ENCODE results near the gene APPBP2.

Gene APPBP2

GRCh38 chr17:60451965-60452364 lies 74.1 kb downstream of the APPBP2 start:
- no peak overlapping the region for H3K27ac ChIP-seq
- no peak for TF ChIP-seq CTCF (IDR thresholded peaks at IDR 0.05)
- no peak for TF ChIP-seq ZFX (IDR thresholded peaks at IDR 0.05; ENCODE audit: borderline replicate concordance)

DNA sequence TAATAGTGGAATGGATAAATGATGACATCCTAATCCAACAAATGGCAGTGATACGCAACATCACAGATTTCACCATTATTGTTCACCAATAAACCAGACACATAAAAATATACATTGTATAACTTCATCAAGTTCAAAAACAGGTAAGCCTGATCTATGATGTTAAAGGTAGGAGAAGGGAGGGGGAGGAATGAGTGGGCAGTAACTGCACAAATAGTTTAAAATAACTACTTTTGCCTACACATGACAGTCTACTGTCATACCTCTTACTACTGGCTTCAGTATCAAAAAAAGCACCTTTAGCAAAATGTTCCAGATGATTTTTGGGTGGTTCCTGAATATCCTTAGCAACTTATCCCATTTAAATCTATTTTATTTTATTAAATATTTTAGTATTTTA lies 75.0 kb downstream of the APPBP2 start:
- no peak for TF ChIP-seq CTCF (IDR thresholded peaks at IDR 0.05)
- TF ChIP-seq ZFX (IDR thresholded peaks at IDR 0.05; ENCODE audit: borderline replicate concordance): no peak
- no peak overlapping the region for H3K27ac ChIP-seq

- no peak overlapping the region for H3K27ac ChIP-seq
- no peak for TF ChIP-seq CTCF (IDR thresholded peaks at IDR 0.05)
- TF ChIP-seq ZFX (IDR thresholded peaks at IDR 0.05; ENCODE audit: borderline replicate concordance): no peak
These were observed 78.7 kb downstream of the APPBP2 start for GRCh38 chr17:60447375-60447774.

GRCh38 chr17:60445144-60445543 lies 80.9 kb downstream of the APPBP2 start:
- no peak for TF ChIP-seq CTCF (IDR thresholded peaks at IDR 0.05)
- TF ChIP-seq ZFX (IDR thresholded peaks at IDR 0.05; ENCODE audit: borderline replicate concordance): no peak
- no peak overlapping the region for H3K27ac ChIP-seq

DNA sequence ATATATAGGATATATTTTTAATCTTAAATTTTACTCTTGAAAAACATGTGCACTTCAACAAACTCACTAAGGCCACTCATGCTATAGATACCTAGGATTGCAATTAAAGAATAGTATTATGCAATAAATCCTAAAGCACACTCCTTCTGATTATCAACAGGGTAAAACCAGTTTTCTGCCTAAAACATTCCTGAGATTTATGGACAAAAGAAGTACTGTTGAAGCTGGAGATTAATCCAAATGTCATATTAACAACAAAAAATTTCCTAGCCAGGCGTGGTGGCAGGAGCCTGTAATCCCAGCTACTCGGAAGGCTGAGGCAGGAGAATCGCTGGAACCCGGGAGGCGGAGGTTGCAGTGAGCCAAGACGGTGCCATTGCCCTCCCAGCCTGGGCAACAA lies 82.3 kb downstream of the APPBP2 start:
- no peak overlapping the region for H3K27ac ChIP-seq
- TF ChIP-seq ZFX (IDR thresholded peaks at IDR 0.05; ENCODE audit: borderline replicate concordance): no peak
- TF ChIP-seq CTCF (IDR thresholded peaks at IDR 0.05): no peak

GRCh38 chr17:60442271-60443173 lies 83.5 kb downstream of the APPBP2 start:
- H3K27ac ChIP-seq: no peak overlapping the region
- TF ChIP-seq CTCF (IDR thresholded peaks at IDR 0.05) (no peak), ZFX (IDR thresholded peaks at IDR 0.05; ENCODE audit: borderline replicate concordance) (no peak)

GRCh38 chr17:60439501-60439900 lies 86.5 kb downstream of the APPBP2 start:
- TF ChIP-seq ZFX (IDR thresholded peaks at IDR 0.05; ENCODE audit: borderline replicate concordance): no peak
- no peak for TF ChIP-seq CTCF (IDR thresholded peaks at IDR 0.05)
- no peak overlapping the region for H3K27ac ChIP-seq

Measured in 22Rv1 (cell line).